Fibroblast of mammary gland (primary cell): ENCODE results near the gene KIAA0232.

Source experiments
- DNase-seq: peaks from one replicate; pipeline ENCODE4 v3.0.0-alpha.2; 2010; ENCODE audit warnings: low read depth
- H3K4me3 ChIP-seq: 2 replicates; pipeline ENCODE4 v1.5.1; 2011; ENCODE audit warnings: low read depth, mild to moderate bottlenecking, low read length, moderate library complexity; ENCODE audit not compliant: control insufficient read depth
- CTCF ChIP-seq: conservative IDR thresholded peaks from 2 replicates; pipeline ENCODE4 v1.5.1; 2011; ENCODE audit warnings: low read depth, low read length, inconsistent platforms; ENCODE audit not compliant: control insufficient read depth, insufficient read depth

KIAA0232 gene

GRCh38 chr4:6802025-6802424 lies 19.5 kb downstream of the KIAA0232 start:
- no peak for TF ChIP-seq CTCF
- no peak overlapping the region for H3K4me3 ChIP-seq
- DNase-seq = no peak

GRCh38 chr4:6802626-6803025 lies 20.1 kb downstream of the KIAA0232 start:
- no peak for TF ChIP-seq CTCF

GRCh38 chr4:6803246-6803645 lies 20.7 kb downstream of the KIAA0232 start:
- no peak overlapping the region for H3K4me3 ChIP-seq
- DNase-seq = no peak
- TF ChIP-seq CTCF = no peak

More at GRCh38 chr4:6802626-6803025, 20.1 kb downstream of the KIAA0232 start:
- DNase-seq = no peak
- H3K4me3 ChIP-seq = no peak overlapping the region

GRCh38 chr4:6804082-6804752 lies 21.7 kb downstream of the KIAA0232 start:
- TF ChIP-seq CTCF = no peak
- no peak for DNase-seq
- no peak overlapping the region for H3K4me3 ChIP-seq

GRCh38 chr4:6806924-6807626 lies 24.5 kb downstream of the KIAA0232 start:
- H3K4me3 ChIP-seq = no peak overlapping the region
- TF ChIP-seq CTCF = no peak
- DNase-seq = peak; percentile 16

GRCh38 chr4:6808259-6808658 lies 25.7 kb downstream of the KIAA0232 start:
- TF ChIP-seq CTCF = no peak
- no peak for DNase-seq
- no peak overlapping the region for H3K4me3 ChIP-seq
